DOHH2 (cell line): ENCODE measurements around the gene LIMS2.

Experiments used
- H3F3A ChIP-seq: fragments of 200-600 bp; sonication (generic), shearing (Covaris generic); 2 replicates; pipeline ENCODE4 v1.6.0; 2016; ENCODE audit warnings: antibody characterized with exemption, mild to moderate bottlenecking; ENCODE audit not compliant: control insufficient read depth, insufficient read depth
- H3K27ac ChIP-seq: fragments of 200-600 bp; sonication (generic); 2 replicates; pipeline ENCODE4 v1.5.1; 2014; ENCODE audit warnings: low read depth, mild to moderate bottlenecking, low read length, moderate library complexity
- H3K27me3 ChIP-seq: fragments of 200-600 bp; sonication (generic); 2 replicates; pipeline ENCODE4 v1.6.1; 2014; ENCODE audit warnings: mild to moderate bottlenecking, low read length, mixed read lengths; ENCODE audit not compliant: control insufficient read depth
- H3K36me3 ChIP-seq: fragments of 200-600 bp; sonication (generic); 2 replicates; pipeline ENCODE4 v1.6.1; 2014; ENCODE audit warnings: mild to moderate bottlenecking, low read length, moderate library complexity, mixed read lengths; ENCODE audit not compliant: control insufficient read depth
- H3K4me1 ChIP-seq: fragments of 200-600 bp; sonication (generic); 2 replicates; pipeline ENCODE4 v1.6.1; 2014; ENCODE audit warnings: mild to moderate bottlenecking, low read length, mixed read lengths; ENCODE audit not compliant: control insufficient read depth
- H3K4me2 ChIP-seq: fragments of 200-600 bp; sonication (generic); 2 replicates; pipeline ENCODE4 v1.6.0; 2014; ENCODE audit warnings: mild to moderate bottlenecking, low read length, moderate library complexity
- H3K4me3 ChIP-seq: fragments of 200-600 bp; sonication (generic); 2 replicates; pipeline ENCODE4 v1.5.1; 2014; ENCODE audit warnings: mild to moderate bottlenecking, low read length, mixed read lengths
- H3K79me2 ChIP-seq: fragments of 200-600 bp; sonication (generic); 2 replicates; pipeline ENCODE4 v1.6.1; 2014; ENCODE audit warnings: mild to moderate bottlenecking, low read length, mixed read lengths; ENCODE audit not compliant: control insufficient read depth
- H3K9me2 ChIP-seq: fragments of 200-600 bp; sonication (generic); replicated peaks from 2 replicates; pipeline ENCODE4 v1.6.1; 2014; ENCODE audit warnings: mild to moderate bottlenecking, low read length, mixed read lengths; ENCODE audit not compliant: control insufficient read depth
- H3K9me3 ChIP-seq: fragments of 200-600 bp; sonication (generic); 2 replicates; pipeline ENCODE4 v1.6.1; 2014; ENCODE audit warnings: antibody characterized with exemption, low read length, mixed read lengths; ENCODE audit not compliant: control insufficient read depth, insufficient read depth
- H4K20me1 ChIP-seq: fragments of 200-600 bp; sonication (generic); 2 replicates; pipeline ENCODE4 v1.6.0; 2014; ENCODE audit warnings: low read depth, mild to moderate bottlenecking, antibody characterized with exemption, low read length, moderate library complexity; ENCODE audit not compliant: control insufficient read depth, insufficient read depth
- CTCF ChIP-seq: fragments of 200-600 bp; sonication (generic); IDR thresholded peaks from one replicate; pipeline ENCODE4 v1.5.1; 2014; ENCODE audit warnings: antibody characterized with exemption, mild to moderate bottlenecking, low read depth, low read length; ENCODE audit not compliant: poor library complexity, severe bottlenecking
- EZH2phosphoT487 ChIP-seq: fragments of 200-600 bp; sonication (generic); IDR thresholded peaks from 2 replicates; pipeline ENCODE4 v1.6.1; 2017; ENCODE audit warnings: borderline replicate concordance, mild to moderate bottlenecking, antibody characterized with exemption, low read length, moderate library complexity, mixed read lengths

The LIMS2 gene

GRCh38 chr2:127709336-127709735 lies 34.0 kb upstream of the LIMS2 start:
- peaks cover 4% of the 10 kb centered on the region for H3K4me1 ChIP-seq
- H3K4me3 ChIP-seq = no peak overlapping the region
- H3K4me2 ChIP-seq = no peak overlapping the region
- H3K36me3 ChIP-seq = peaks cover 83% of the 10 kb centered on the region
- H3K27me3 ChIP-seq = no peaks in the 10 kb centered on the region
- no peaks in the 10 kb centered on the region for H4K20me1 ChIP-seq
- TF ChIP-seq EZH2phosphoT487 (no peak), CTCF (no peak)
- H3K79me2 ChIP-seq = peaks cover 10% of the 10 kb centered on the region
- H3K9me2 ChIP-seq = no peaks in the 10 kb centered on the region
- peaks cover 18% of the 10 kb centered on the region for H3F3A ChIP-seq
- no peak overlapping the region for H3K27ac ChIP-seq
- no peaks in the 10 kb centered on the region for H3K9me3 ChIP-seq

- no peaks in the 10 kb centered on the region for H3K9me3 ChIP-seq
- H3K27ac ChIP-seq = no peak overlapping the region
- H3K9me2 ChIP-seq = no peaks in the 10 kb centered on the region
- no peaks in the 10 kb centered on the region for H4K20me1 ChIP-seq
- peaks cover 22% of the 10 kb centered on the region for H3K79me2 ChIP-seq
- H3K36me3 ChIP-seq = peaks cover 81% of the 10 kb centered on the region
- peaks cover 16% of the 10 kb centered on the region for H3K4me1 ChIP-seq
- peaks cover 18% of the 10 kb centered on the region for H3F3A ChIP-seq
- TF ChIP-seq CTCF = no peak
- no peak for TF ChIP-seq EZH2phosphoT487
- no peak overlapping the region for H3K4me3 ChIP-seq
- no peak overlapping the region for H3K4me2 ChIP-seq
- no peaks in the 10 kb centered on the region for H3K27me3 ChIP-seq
These were observed 32.7 kb upstream of the LIMS2 start for GRCh38 chr2:127707890-127708648.

- H3K4me3 ChIP-seq = no peak overlapping the region
- H3K79me2 ChIP-seq = peaks cover 33% of the 10 kb centered on the region
- no peaks in the 10 kb centered on the region for H3K27me3 ChIP-seq
- no peaks in the 10 kb centered on the region for H3K9me2 ChIP-seq
- no peak for TF ChIP-seq CTCF
- TF ChIP-seq EZH2phosphoT487 = no peak
- H3K27ac ChIP-seq = no peak overlapping the region
- no peaks in the 10 kb centered on the region for H3K9me3 ChIP-seq
- H4K20me1 ChIP-seq = peaks cover 6% of the 10 kb centered on the region; the same call in 1 of the 2 replicates
- H3K36me3 ChIP-seq = peaks cover 83% of the 10 kb centered on the region
- H3K4me2 ChIP-seq = no peak overlapping the region
- peaks cover 23% of the 10 kb centered on the region for H3F3A ChIP-seq
- peaks cover 26% of the 10 kb centered on the region for H3K4me1 ChIP-seq
These were observed 31.1 kb upstream of the LIMS2 start for GRCh38 chr2:127706215-127706990.
